SH-SY5Y (cell line): Measurements from ENCODE around the gene ANXA11.

Source experiments
- GATA2 ChIP-seq: IDR thresholded peaks from 2 replicates; pipeline ENCODE4 v1.6.1; 2011; ENCODE audit warnings: mild to moderate bottlenecking, low read depth, low read length
- GATA3 ChIP-seq: IDR thresholded peaks from 2 replicates; pipeline ENCODE4 v1.6.1; 2011; ENCODE audit warnings: low read depth, mild to moderate bottlenecking, low read length, moderate library complexity

GRCh38 chr10:80104066-80104926 is 101.0 kb downstream of the ANXA11 start:
- TF ChIP-seq GATA3 = no peak
- no peak for TF ChIP-seq GATA2
